GM12865 (cell line): ENCODE measurements around the gene SRRM4.

Source experiments
- DNase-seq: peaks from one replicate; pipeline ENCODE4 v3.0.0; 2010; ENCODE audit warnings: low read depth
- H3K4me3 ChIP-seq: 2 replicates; pipeline ENCODE4 v1.5.1; 2011; ENCODE audit warnings: mild to moderate bottlenecking, low read depth, low read length, control low read depth
- TF ChIP-seq, protein P1 (sequence below): IDR thresholded peaks from 2 replicates; pipeline ENCODE4 v1.5.1; 2011; ENCODE audit warnings: low read length, control low read depth, low read depth, inconsistent platforms; ENCODE audit not compliant: insufficient read depth; ENCODE audit errors: missing control alignments

The SRRM4 gene, protein sequence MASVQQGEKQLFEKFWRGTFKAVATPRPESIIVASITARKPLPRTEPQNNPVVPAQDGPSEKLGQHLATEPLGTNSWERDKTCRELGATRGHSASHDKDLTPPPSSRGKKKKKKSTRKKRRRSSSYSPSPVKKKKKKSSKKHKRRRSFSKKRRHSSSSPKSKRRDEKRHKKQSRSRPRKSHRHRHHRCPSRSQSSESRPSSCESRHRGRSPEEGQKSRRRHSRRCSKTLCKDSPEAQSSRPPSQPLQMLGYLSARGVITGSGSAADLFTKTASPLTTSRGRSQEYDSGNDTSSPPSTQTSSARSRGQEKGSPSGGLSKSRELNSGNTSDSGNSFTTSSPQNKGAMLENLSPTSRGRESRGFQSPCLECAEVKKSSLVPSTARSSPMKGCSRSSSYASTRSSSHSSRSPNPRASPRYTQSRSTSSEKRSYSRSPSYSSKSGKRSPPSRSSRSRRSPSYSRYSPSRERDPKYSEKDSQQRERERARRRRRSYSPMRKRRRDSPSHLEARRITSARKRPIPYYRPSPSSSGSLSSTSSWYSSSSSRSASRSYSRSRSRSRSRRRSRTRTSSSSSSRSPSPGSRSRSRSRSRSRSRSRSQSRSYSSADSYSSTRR

DNA sequence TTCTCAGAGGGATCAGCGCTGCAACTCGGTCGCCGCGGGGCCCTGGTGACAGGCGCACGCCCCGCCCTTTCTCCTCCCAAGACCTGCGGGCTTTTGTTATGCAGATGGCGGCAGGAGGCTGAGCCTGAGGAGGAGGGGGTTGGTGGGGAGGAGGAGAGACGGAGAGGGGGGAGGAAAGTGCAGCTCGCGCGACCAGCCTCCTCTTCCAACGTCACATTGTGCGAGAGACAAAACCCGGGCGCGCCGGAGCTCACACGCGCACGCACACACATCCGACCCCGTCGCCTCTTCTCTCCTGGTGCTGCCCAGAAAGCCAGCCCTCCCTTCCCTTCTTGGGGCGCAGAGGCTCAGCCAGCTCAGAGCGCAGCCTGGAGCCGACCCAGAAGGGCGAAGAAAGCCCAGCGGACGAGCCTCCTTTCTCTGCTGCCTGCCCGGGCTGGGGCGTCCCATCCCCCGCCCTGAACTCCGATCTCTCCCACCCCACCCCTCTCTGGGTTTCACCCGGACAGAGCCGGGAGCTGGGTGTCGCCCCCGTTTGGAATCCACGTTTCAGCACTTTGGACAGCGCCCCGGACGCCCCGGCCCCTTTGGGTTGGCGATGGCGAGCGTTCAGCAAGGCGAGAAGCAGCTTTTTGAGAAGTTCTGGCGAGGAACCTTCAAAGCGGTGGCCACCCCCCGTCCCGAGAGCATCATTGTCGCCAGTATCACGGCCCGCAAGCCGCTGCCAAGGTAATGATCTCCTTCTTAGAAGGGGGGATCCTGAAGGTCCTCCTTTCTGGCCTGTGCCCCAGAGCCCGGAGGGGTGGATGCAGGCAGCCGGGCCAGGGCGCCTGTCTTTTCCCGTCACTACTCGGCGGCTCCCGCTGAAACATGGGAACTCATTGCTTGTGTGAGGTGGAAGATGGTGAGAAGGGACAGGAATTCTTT lies at the start of gene SRRM4:
Gene SRRM4 (plus strand): TSS at position 257 of the 927 bp plus-strand sequence. CDS start 342 bp downstream, at position 599.
- DNase-seq, result no peak
- TF ChIP-seq, protein P1, sequence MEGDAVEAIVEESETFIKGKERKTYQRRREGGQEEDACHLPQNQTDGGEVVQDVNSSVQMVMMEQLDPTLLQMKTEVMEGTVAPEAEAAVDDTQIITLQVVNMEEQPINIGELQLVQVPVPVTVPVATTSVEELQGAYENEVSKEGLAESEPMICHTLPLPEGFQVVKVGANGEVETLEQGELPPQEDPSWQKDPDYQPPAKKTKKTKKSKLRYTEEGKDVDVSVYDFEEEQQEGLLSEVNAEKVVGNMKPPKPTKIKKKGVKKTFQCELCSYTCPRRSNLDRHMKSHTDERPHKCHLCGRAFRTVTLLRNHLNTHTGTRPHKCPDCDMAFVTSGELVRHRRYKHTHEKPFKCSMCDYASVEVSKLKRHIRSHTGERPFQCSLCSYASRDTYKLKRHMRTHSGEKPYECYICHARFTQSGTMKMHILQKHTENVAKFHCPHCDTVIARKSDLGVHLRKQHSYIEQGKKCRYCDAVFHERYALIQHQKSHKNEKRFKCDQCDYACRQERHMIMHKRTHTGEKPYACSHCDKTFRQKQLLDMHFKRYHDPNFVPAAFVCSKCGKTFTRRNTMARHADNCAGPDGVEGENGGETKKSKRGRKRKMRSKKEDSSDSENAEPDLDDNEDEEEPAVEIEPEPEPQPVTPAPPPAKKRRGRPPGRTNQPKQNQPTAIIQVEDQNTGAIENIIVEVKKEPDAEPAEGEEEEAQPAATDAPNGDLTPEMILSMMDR, result no peak
- H3K4me3 ChIP-seq, result no peak within 1 kb of the TSS

DNA sequence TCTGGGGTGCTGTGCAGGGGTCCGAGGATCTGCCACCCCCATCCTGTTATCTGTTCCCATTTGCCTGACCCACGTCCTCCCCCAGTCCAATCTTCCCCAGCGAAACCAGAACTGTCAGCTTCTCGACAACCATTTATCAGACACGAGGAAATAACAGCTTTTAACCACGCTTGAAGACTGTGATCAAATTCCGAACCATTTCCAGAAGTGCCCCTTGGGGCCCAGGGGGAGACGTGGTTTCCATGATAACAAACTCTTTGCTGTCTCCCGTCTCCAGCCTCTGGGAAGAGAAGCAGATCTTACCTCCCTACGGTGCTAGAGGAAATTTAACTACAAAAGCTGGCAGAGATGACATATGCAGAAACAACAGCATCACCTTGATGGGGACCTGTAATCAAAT lies 35.1 kb upstream of the SRRM4 start:
- H3K4me3 ChIP-seq, result no peak overlapping the region
- DNase-seq, result no peak
- TF ChIP-seq, protein P1, result no peak

DNA sequence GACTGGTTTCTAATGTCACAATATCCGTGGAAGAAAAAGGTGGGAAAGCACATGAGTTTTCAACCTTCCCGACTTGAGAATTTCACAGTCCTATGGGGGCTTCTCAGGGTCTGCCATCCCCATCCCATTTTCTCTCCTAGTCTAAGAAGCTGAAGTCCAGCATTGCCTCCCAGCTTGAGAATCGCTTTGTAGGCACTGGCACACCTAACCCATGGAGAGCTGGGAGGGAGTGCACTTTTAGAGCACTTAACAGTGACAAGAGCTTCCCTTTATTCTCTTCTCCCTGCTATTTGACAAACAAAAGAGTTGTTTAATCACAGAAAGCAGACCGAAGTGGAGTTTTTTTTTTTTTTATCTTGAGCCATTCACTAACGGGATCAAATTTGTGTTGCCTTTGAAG lies 22.8 kb upstream of the SRRM4 start:
- no peak for DNase-seq
- no peak overlapping the region for H3K4me3 ChIP-seq
- TF ChIP-seq, protein P1, result no peak

DNA sequence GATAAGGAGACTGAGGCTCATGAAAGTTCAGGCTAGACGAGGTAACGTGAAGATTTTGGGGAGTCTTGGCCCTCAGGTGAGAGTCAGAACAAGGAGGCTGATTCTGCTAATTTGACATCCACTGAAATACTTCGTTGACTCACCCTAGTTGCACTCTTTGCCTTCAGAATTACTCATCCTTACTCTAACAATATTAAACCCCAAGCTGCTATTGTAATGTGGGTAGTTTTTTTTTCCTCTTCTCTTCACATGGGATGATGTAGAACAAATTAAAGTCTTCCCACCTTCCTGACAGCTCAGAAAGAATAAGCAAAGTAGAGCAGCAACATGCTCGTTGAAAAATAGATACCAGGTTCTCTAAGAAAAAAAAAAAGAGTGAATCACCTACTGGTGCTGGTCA lies 22.0 kb upstream of the SRRM4 start:
- no peak for DNase-seq
- TF ChIP-seq, protein P1, result no peak
- H3K4me3 ChIP-seq, result no peak overlapping the region

DNA sequence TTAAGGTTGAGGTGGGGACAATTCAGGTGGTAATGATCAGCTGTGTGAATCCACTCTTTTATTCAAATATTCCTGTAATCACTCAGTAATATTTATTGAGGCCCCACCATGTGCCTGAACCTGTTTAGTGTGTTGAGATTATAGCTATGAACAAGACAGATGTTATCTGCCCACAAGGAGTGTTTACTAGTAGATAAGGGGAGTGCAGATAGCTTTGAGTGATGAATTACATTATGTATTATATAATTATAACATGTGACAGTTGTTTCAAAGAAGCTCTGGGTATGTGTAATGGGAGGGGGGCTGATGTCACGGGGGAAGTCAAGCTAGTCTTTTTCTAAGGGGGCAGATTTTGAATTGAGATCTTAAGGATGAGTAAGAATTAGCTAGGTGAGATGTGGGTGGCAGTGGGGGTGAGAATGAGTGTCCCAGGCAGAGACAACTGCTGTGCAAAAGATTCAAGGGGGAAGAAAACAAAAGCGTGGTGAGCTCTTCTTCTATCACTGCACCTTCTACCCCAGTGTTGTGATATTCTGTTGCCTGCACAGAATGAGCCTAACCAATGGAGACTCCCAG lies 21.3 kb upstream of the SRRM4 start:
- H3K4me3 ChIP-seq, result no peak overlapping the region
- no peak for DNase-seq

DNA sequence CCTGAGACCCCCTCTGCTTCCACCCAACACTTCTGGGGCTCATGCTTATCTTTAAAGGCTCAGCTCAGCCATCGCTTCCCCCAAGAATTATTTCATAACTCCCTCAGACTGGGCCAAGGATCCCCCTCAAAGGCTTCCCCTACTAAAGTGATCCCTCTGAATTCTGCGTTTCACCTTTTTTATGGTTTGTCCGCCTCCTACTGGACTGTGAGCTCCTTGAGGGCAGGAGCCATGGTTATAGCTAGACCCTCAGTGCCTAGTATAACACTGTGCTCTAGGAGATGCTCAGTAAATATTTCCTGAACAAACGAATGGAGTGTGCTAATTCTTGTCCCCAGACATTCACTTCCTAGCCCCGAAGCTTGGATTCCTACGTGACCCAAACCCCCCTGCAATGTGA lies 20.5 kb upstream of the SRRM4 start:
- DNase-seq, result no peak
- TF ChIP-seq, protein P1, result no peak

More for the DNA sequence above, 21.3 kb upstream of the SRRM4 start:
- TF ChIP-seq, protein P1, result no peak

More for the DNA sequence above, 20.5 kb upstream of the SRRM4 start:
- H3K4me3 ChIP-seq, result no peak overlapping the region
